Fibroblast of lung (primary cell): Measurements from ENCODE around the gene CRABP1. TPM values are rescaled to one million over a fixed set of nuclear protein-coding genes. Genes with fewer than 3 reads are reported as not detected.

Experiments
- DNase-seq, 2 donors: peaks; one replicate each; pipeline versions ENCODE4 v3.0.0 to v3.0.0-alpha.2; 2010; ENCODE audit warnings: low read depth in 2 of 2
- H2AFZ ChIP-seq: 2 replicates; pipeline ENCODE4 v1.5.1; 2012; ENCODE audit warnings: low read length, control low read depth, inconsistent platforms
- H3K27ac ChIP-seq: 2 replicates; pipeline ENCODE4 v1.5.1; 2011; ENCODE audit warnings: low read length, control low read depth; ENCODE audit not compliant: insufficient read depth
- H3K27me3 ChIP-seq: 2 replicates; pipeline ENCODE4 v1.5.1; 2011; ENCODE audit warnings: mild to moderate bottlenecking, low read length; ENCODE audit not compliant: control insufficient read depth, insufficient read depth
- H3K36me3 ChIP-seq: 2 replicates; pipeline ENCODE4 v1.5.1; 2011; ENCODE audit warnings: low read length; ENCODE audit not compliant: control insufficient read depth, insufficient read depth
- H3K4me1 ChIP-seq: 2 replicates; pipeline ENCODE4 v1.5.1; 2011; ENCODE audit warnings: low read length; ENCODE audit not compliant: control insufficient read depth, insufficient read depth; ENCODE audit errors: extremely low read depth
- H3K4me2 ChIP-seq: 2 replicates; pipeline ENCODE4 v1.5.1; 2011; ENCODE audit warnings: low read length, control low read depth; ENCODE audit not compliant: insufficient read depth; ENCODE audit errors: extremely low read depth
- H3K4me3 ChIP-seq, 4 experiments: fragments of 200-600 bp in 1 of 4; sonication (generic) in 1 of 4; replicated peaks in 1 of 4; 2 replicates each; pipeline ENCODE4 v1.5.1; 2011 to 2016; ENCODE audit warnings: low read length in 4 of 4, low read depth in 3 of 4, mild to moderate bottlenecking in 3 of 4, control low read depth in 2 of 4, inconsistent platforms in 1 of 4, mixed read lengths in 1 of 4; ENCODE audit not compliant: insufficient read depth in 1 of 4; ENCODE audit errors: control extremely low read depth in 1 of 4
- H3K79me2 ChIP-seq: 2 replicates; pipeline ENCODE4 v1.5.1; 2012; ENCODE audit warnings: mild to moderate bottlenecking, low read length, inconsistent platforms; ENCODE audit not compliant: control insufficient read depth, insufficient read depth
- H3K9ac ChIP-seq: 2 replicates; pipeline ENCODE4 v1.5.1; 2011; ENCODE audit warnings: mild to moderate bottlenecking, low read length, control low read depth; ENCODE audit not compliant: insufficient read depth
- H3K9me3 ChIP-seq: 2 replicates; pipeline ENCODE4 v1.5.1; 2012; ENCODE audit warnings: low read depth, low read length; ENCODE audit not compliant: control insufficient read depth, insufficient read depth
- H4K20me1 ChIP-seq: 2 replicates; pipeline ENCODE4 v1.5.1; 2011; ENCODE audit warnings: low read length; ENCODE audit not compliant: control insufficient read depth, insufficient read depth; ENCODE audit errors: extremely low read depth
- EZH2 ChIP-seq: IDR thresholded peaks from 2 replicates; pipeline ENCODE4 v1.5.1; 2012; ENCODE audit warnings: low read length, control low read depth, mild to moderate bottlenecking; ENCODE audit errors: missing control alignments
- polyA plus RNA-seq, 2 donors: library from polyadenylated mRNA; depleted of rRNA in 1 of 2; stranded (reverse) in 1 of 2; unstranded in 1 of 2; fragments of >200 nt; gene quantifications; 2 replicates each; pipeline ENCODE4 v1.2.1, GENCODE V29; 2011 to 2012; ENCODE audit warnings: missing spikeins in 1 of 2
- total RNA-seq: library from RNA; depleted of rRNA; stranded (reverse); fragments of >200 nt; gene quantifications from 2 replicates; pipeline ENCODE4 v1.2.1, GENCODE V29; 2014
- TF ChIP-seq, protein P1 (sequence below), 2 donors: IDR thresholded peaks in 1 of 2; conservative IDR thresholded peaks in 1 of 2; 1 replicate in 1 of 2; 2 replicates in 1 of 2; pipeline ENCODE4 v1.5.1; 2011 to 2012; ENCODE audit warnings: low read length in 2 of 2, control low read depth in 1 of 2, inconsistent platforms in 1 of 2, low read depth in 1 of 2, mild to moderate bottlenecking in 1 of 2

CRABP1 gene
- total and polyA plus RNA-seq, 2 donors (not counting 1 experiment from before 2014, with no cell fraction given): not detected

DNA sequence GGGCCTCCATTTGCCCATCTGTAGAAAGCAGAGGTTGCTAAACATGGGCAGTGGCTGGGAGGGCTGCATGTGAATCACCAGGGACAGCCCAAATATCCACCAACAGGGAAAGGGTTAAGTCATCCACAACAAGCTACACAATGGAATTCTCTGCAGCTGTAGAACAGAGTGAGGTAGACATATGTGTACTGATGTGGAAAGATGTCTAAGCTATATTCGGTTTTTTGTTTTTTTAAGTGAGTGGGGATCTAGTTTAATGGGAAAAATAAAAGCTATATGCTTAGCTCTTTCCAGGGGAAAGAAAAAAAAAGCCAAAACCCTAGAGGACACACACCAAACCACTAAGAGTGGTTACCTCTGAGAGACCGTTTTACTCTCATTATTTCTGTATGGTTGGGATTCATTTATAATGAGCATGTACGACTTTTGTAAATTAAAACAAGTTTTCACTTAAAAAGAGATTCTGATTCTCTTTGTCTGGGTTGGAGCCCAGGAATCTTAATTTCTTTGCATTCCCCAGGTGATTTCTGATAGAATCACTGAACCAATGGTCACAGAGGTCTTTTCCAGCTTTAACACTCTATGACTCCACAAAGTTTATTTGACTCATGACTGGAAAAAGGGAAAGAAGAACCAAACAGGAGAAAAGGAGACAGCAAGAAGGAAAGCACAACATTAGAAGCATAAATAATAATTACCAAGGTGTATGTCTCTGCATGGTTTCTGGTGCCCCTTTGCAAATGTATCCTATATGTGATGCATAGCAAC, 19.1 kb downstream of the CRABP1 start:
- Histone ChIP-seq H3K4me3 (no peak overlapping the region), H3K79me2 (no peaks in the 10 kb centered on the region), H3K4me1 (no peaks in the 10 kb centered on the region), H3K4me2 (no peak overlapping the region), H3K36me3 (no peaks in the 10 kb centered on the region), H3K27ac (no peak overlapping the region), H4K20me1 (no peaks in the 10 kb centered on the region), H2AFZ (no peak overlapping the region), H3K27me3 (no peaks in the 10 kb centered on the region), H3K9ac (no peak overlapping the region), H3K9me3 (no peaks in the 10 kb centered on the region)
- DNase-seq: no peak
- TF ChIP-seq, protein P1, sequence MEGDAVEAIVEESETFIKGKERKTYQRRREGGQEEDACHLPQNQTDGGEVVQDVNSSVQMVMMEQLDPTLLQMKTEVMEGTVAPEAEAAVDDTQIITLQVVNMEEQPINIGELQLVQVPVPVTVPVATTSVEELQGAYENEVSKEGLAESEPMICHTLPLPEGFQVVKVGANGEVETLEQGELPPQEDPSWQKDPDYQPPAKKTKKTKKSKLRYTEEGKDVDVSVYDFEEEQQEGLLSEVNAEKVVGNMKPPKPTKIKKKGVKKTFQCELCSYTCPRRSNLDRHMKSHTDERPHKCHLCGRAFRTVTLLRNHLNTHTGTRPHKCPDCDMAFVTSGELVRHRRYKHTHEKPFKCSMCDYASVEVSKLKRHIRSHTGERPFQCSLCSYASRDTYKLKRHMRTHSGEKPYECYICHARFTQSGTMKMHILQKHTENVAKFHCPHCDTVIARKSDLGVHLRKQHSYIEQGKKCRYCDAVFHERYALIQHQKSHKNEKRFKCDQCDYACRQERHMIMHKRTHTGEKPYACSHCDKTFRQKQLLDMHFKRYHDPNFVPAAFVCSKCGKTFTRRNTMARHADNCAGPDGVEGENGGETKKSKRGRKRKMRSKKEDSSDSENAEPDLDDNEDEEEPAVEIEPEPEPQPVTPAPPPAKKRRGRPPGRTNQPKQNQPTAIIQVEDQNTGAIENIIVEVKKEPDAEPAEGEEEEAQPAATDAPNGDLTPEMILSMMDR (conservative IDR thresholded peaks at IDR 0.05 in 1 of 2, IDR thresholded peaks at IDR 0.05 in 1 of 2; ENCODE audit: low read depth in 1 of 2, low read length in 2 of 2): no peak
- TF ChIP-seq EZH2: no peak

DNA sequence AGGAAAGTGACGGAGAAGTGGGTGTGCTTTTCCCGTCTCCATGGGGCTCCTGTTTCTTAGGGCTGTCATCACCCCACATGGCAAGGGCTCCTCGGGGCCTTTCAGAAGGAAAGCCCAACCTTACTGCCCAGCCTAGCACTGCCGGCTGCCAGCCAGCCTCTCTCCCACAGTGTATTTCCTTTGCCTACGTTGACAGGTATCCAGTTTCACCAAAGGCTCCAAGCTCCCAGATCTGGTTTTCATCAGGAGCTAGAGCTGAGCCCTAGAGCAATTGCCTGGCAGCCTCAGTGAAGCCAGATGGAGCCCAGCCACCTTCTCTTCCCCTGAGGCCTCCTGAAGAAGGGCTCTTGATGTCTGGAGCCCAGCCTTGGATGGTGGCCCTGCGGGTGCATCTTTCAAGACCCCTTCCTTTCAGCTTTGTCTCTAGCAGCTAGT, 20.2 kb downstream of the CRABP1 start:
- no peak for DNase-seq
- no peaks in the 10 kb centered on the region for H3K9me3 ChIP-seq
- H3K27me3 ChIP-seq: no peaks in the 10 kb centered on the region
- no peak overlapping the region for H3K9ac ChIP-seq
- H3K4me1 ChIP-seq: no peaks in the 10 kb centered on the region
- no peak overlapping the region for H3K4me2 ChIP-seq
- H4K20me1 ChIP-seq: no peaks in the 10 kb centered on the region
- H3K27ac ChIP-seq: no peak overlapping the region
- H3K36me3 ChIP-seq: no peaks in the 10 kb centered on the region
- no peak overlapping the region for H2AFZ ChIP-seq
- no peak for TF ChIP-seq EZH2
- TF ChIP-seq, protein P1 (conservative IDR thresholded peaks at IDR 0.05 in 1 of 2, IDR thresholded peaks at IDR 0.05 in 1 of 2; ENCODE audit: low read depth in 1 of 2, low read length in 2 of 2): no peak
- H3K79me2 ChIP-seq: no peaks in the 10 kb centered on the region
- H3K4me3 ChIP-seq: no peak overlapping the region

DNA sequence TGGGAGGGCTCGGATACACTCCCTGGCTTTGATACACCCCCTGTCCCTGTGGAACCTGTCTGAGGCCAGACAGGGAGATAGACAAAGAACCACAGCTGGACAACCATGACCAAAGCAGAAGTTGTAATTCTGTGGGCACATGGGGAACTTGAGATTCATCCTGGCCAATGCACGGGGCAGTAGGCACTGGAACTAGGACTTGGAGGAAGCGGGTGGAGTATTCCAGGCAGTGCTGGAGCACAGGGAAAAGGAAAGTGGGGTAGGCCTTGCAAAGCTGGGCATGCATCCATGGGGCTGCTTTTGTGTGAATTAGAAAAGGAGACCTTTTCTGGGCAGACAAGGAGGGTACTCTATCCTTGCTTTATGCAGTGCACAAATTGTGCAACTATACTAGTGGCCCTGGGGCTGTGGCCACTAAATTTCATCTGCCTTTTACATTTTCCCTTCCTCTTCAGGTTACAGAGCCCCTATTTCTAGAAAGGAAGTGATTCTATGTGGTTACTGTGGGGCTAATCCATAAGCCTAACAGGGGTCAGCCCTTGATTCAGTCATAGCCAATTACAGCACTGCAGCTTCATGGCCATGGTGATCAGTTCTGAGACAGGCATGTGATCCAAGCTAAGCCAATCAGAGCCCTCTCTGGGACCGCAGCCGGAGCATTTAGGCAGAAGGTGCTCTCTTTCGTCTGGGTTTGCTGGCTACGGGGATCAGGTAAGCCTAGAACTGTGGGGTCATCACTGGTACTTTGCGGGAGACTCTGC, 21.0 kb downstream of the CRABP1 start:
- TF ChIP-seq, protein P1 (conservative IDR thresholded peaks at IDR 0.05 in 1 of 2, IDR thresholded peaks at IDR 0.05 in 1 of 2; ENCODE audit: low read depth in 1 of 2, low read length in 2 of 2): no peak
- Histone ChIP-seq H3K4me1 (no peaks in the 10 kb centered on the region), H3K4me2 (no peak overlapping the region), H3K9me3 (no peaks in the 10 kb centered on the region), H3K27me3 (no peaks in the 10 kb centered on the region), H3K4me3 (no peak overlapping the region), H3K27ac (no peak overlapping the region), H2AFZ (no peak overlapping the region), H3K36me3 (no peaks in the 10 kb centered on the region), H3K79me2 (no peaks in the 10 kb centered on the region), H4K20me1 (no peaks in the 10 kb centered on the region), H3K9ac (no peak overlapping the region)
- DNase-seq: no peak
